ENCODE measurements around the gene CERS3.

DNA sequence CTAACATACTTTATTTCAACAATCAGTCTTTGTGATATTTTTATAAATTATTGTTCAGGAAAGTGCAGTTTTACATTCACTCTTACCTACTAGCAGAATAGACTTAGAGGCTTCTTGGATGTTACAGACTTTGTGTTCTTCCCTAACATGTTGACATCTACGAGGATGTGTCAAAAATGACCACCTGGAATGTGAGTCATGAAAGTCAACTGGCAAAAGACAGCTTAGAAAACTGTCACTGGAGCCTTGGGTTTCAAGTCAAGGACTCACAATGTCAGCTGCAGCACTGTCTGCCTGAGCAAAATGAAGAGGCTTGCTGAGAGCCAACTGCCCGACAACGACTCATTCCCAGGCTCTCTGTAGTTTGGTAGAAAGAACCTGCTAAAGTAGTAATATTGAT, 91.5 kb downstream of the CERS3 start:
- TF ChIP-seq, protein P1, sequence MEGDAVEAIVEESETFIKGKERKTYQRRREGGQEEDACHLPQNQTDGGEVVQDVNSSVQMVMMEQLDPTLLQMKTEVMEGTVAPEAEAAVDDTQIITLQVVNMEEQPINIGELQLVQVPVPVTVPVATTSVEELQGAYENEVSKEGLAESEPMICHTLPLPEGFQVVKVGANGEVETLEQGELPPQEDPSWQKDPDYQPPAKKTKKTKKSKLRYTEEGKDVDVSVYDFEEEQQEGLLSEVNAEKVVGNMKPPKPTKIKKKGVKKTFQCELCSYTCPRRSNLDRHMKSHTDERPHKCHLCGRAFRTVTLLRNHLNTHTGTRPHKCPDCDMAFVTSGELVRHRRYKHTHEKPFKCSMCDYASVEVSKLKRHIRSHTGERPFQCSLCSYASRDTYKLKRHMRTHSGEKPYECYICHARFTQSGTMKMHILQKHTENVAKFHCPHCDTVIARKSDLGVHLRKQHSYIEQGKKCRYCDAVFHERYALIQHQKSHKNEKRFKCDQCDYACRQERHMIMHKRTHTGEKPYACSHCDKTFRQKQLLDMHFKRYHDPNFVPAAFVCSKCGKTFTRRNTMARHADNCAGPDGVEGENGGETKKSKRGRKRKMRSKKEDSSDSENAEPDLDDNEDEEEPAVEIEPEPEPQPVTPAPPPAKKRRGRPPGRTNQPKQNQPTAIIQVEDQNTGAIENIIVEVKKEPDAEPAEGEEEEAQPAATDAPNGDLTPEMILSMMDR (IDR thresholded peaks at IDR 0.05) = no peak
- TF ChIP-seq EP300 (IDR thresholded peaks at IDR 0.05; ENCODE audit: borderline replicate concordance in 1 of 2, low read depth in 1 of 2, low read length in 1 of 2) = no peak
- TF ChIP-seq TCF12 (IDR thresholded peaks at IDR 0.05) = no peak
- TF ChIP-seq EZH2phosphoT487 (IDR thresholded peaks at IDR 0.05; ENCODE audit: borderline replicate concordance, low read depth) = no peak
- TF ChIP-seq, protein P2, sequence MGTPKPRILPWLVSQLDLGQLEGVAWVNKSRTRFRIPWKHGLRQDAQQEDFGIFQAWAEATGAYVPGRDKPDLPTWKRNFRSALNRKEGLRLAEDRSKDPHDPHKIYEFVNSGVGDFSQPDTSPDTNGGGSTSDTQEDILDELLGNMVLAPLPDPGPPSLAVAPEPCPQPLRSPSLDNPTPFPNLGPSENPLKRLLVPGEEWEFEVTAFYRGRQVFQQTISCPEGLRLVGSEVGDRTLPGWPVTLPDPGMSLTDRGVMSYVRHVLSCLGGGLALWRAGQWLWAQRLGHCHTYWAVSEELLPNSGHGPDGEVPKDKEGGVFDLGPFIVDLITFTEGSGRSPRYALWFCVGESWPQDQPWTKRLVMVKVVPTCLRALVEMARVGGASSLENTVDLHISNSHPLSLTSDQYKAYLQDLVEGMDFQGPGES (IDR thresholded peaks at IDR 0.05; ENCODE audit: low read depth, low read length) = no peak
- TF ChIP-seq, protein P3, sequence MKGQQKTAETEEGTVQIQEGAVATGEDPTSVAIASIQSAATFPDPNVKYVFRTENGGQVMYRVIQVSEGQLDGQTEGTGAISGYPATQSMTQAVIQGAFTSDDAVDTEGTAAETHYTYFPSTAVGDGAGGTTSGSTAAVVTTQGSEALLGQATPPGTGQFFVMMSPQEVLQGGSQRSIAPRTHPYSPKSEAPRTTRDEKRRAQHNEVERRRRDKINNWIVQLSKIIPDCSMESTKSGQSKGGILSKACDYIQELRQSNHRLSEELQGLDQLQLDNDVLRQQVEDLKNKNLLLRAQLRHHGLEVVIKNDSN (IDR thresholded peaks at IDR 0.05; ENCODE audit: borderline replicate concordance, low read depth) = no peak
- TF ChIP-seq, protein P4, sequence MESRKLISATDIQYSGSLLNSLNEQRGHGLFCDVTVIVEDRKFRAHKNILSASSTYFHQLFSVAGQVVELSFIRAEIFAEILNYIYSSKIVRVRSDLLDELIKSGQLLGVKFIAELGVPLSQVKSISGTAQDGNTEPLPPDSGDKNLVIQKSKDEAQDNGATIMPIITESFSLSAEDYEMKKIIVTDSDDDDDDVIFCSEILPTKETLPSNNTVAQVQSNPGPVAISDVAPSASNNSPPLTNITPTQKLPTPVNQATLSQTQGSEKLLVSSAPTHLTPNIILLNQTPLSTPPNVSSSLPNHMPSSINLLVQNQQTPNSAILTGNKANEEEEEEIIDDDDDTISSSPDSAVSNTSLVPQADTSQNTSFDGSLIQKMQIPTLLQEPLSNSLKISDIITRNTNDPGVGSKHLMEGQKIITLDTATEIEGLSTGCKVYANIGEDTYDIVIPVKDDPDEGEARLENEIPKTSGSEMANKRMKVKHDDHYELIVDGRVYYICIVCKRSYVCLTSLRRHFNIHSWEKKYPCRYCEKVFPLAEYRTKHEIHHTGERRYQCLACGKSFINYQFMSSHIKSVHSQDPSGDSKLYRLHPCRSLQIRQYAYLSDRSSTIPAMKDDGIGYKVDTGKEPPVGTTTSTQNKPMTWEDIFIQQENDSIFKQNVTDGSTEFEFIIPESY (IDR thresholded peaks at IDR 0.05; ENCODE audit: borderline replicate concordance, low read depth) = no peak
- TF ChIP-seq GATA2 (CRISPR knock-in tag; IDR thresholded peaks at IDR 0.05) = no peak
